Liver (tissue), 9 donors: ENCODE results near the gene SEL1L2. TPM values are rescaled to one million over a fixed set of nuclear protein-coding genes. Genes with fewer than 3 reads are reported as not detected.

Experiments used
- DNase-seq: peaks from one replicate; pipeline ENCODE4 v3.0.0-alpha.2; 2017; ENCODE audit warnings: low spot score
- H3K27ac ChIP-seq, 2 donors: one replicate each; pipeline ENCODE4 v1.7.0; 2013; ENCODE audit warnings: inconsistent platforms in 2 of 2, low read length in 2 of 2, control low read depth in 1 of 2, low read depth in 1 of 2, mild to moderate bottlenecking in 1 of 2
- H3K27me3 ChIP-seq, 4 donors: one replicate each; pipeline versions ENCODE4 v1.6.1 to v1.7.0; 2013; ENCODE audit warnings: low read length in 3 of 4, inconsistent platforms in 1 of 4, mild to moderate bottlenecking in 1 of 4, moderate library complexity in 1 of 4; ENCODE audit not compliant: control insufficient read depth in 4 of 4, insufficient read depth in 4 of 4
- H3K36me3 ChIP-seq, 4 donors: one replicate each; pipeline versions ENCODE4 v1.6.1 to v1.7.0; 2013; ENCODE audit warnings: low read length in 3 of 4, mild to moderate bottlenecking in 3 of 4, low read depth in 1 of 4, moderate library complexity in 1 of 4; ENCODE audit not compliant: control insufficient read depth in 4 of 4, insufficient read depth in 3 of 4
- H3K4me1 ChIP-seq, 4 donors: one replicate each; pipeline versions ENCODE4 v1.6.1 to v1.7.0; 2013; ENCODE audit warnings: low read length in 3 of 4, mild to moderate bottlenecking in 3 of 4, moderate library complexity in 1 of 4; ENCODE audit not compliant: control insufficient read depth in 4 of 4, insufficient read depth in 4 of 4
- H3K4me3 ChIP-seq, 3 donors: one replicate each; pipeline versions ENCODE4 v1.6.1 to v1.7.0; 2013; ENCODE audit warnings: low read length in 3 of 3, control low read depth in 1 of 3, low read depth in 1 of 3, mild to moderate bottlenecking in 1 of 3
- H3K9ac ChIP-seq, 2 donors: one replicate each; pipeline ENCODE4 v1.7.0; 2013; ENCODE audit warnings: low read length in 2 of 2, mild to moderate bottlenecking in 2 of 2, moderate library complexity in 2 of 2, control low read depth in 1 of 2, low read depth in 1 of 2
- H3K9me3 ChIP-seq, 4 donors: one replicate each; pipeline versions ENCODE4 v1.6.1 to v1.7.0; 2013; ENCODE audit warnings: low read length in 3 of 4; ENCODE audit not compliant: control insufficient read depth in 4 of 4
- ATF3 ChIP-seq: IDR thresholded peaks from 2 replicates; pipeline ENCODE4 v1.6.1; 2016; ENCODE audit warnings: antibody characterized with exemption
- CTCF ChIP-seq: fragments of 150-350 bp; IDR thresholded peaks from 2 replicates; pipeline ENCODE4 v1.5.1; 2017; ENCODE audit warnings: improper control_type of control experiment, low read depth, low read length; ENCODE audit not compliant: missing input control
- EGR1 ChIP-seq, 2 donors: IDR thresholded peaks; 2 replicates each; pipeline ENCODE4 v1.6.1; 2016 to 2018; ENCODE audit warnings: antibody characterized with exemption in 2 of 2, low read depth in 2 of 2
- FOXA1 ChIP-seq: IDR thresholded peaks from 2 replicates; pipeline ENCODE4 v1.6.1; 2016; ENCODE audit warnings: antibody characterized with exemption
- FOXA2 ChIP-seq: IDR thresholded peaks from 2 replicates; pipeline ENCODE4 v1.6.1; 2016; ENCODE audit warnings: antibody characterized with exemption
- GABPA ChIP-seq, 2 donors: IDR thresholded peaks in 1 of 2; conservative IDR thresholded peaks in 1 of 2; 2 replicates each; pipeline ENCODE4 v1.6.1; 2016; ENCODE audit warnings: antibody characterized with exemption in 2 of 2, mild to moderate bottlenecking in 1 of 2, moderate library complexity in 1 of 2
- HNF4A ChIP-seq, 2 donors: conservative IDR thresholded peaks; 2 replicates each; pipeline ENCODE4 v1.6.1; 2016; ENCODE audit warnings: antibody characterized with exemption in 2 of 2, mild to moderate bottlenecking in 2 of 2
- HNF4G ChIP-seq: IDR thresholded peaks from 2 replicates; pipeline ENCODE4 v1.6.1; 2016; ENCODE audit warnings: antibody characterized with exemption
- JUND ChIP-seq, 2 donors: IDR thresholded peaks; 2 replicates each; pipeline ENCODE4 v1.6.1; 2016; ENCODE audit warnings: antibody characterized with exemption in 2 of 2
- MAX ChIP-seq: IDR thresholded peaks from 2 replicates; pipeline ENCODE4 v1.6.1; 2016; ENCODE audit warnings: antibody characterized with exemption
- NR2F2 ChIP-seq: IDR thresholded peaks from 2 replicates; pipeline ENCODE4 v1.6.1; 2016; ENCODE audit warnings: antibody characterized with exemption
- RAD21 ChIP-seq, 2 donors: IDR thresholded peaks; 2 replicates each; pipeline ENCODE4 v1.6.1; 2016; ENCODE audit warnings: antibody characterized with exemption in 2 of 2, mild to moderate bottlenecking in 2 of 2
- REST ChIP-seq: IDR thresholded peaks from 2 replicates; pipeline ENCODE4 v1.6.1; 2016; ENCODE audit warnings: antibody characterized with exemption, mild to moderate bottlenecking
- RXRA ChIP-seq, 2 donors: IDR thresholded peaks; 2 replicates each; pipeline ENCODE4 v1.6.1; 2017 to 2018; ENCODE audit warnings: antibody characterized with exemption in 2 of 2, mild to moderate bottlenecking in 1 of 2
- SP1 ChIP-seq: IDR thresholded peaks from 2 replicates; pipeline ENCODE4 v1.6.1; 2018; ENCODE audit warnings: antibody characterized with exemption, mild to moderate bottlenecking
- TAF1 ChIP-seq: conservative IDR thresholded peaks from 2 replicates; pipeline ENCODE4 v1.6.1; 2016; ENCODE audit warnings: antibody characterized with exemption, mild to moderate bottlenecking
- ZBTB33 ChIP-seq: IDR thresholded peaks from 2 replicates; pipeline ENCODE4 v1.6.1; 2016; ENCODE audit warnings: antibody characterized with exemption
- WGBS: extraction: QIAGEN DNeasy Blood & Tissue Kit; methylation state at CpG from one replicate; pipeline ENCODE4 v1.1.7; 2013; 5-methylcytosine and 5-hydroxymethylcytosine counted together
- polyA plus RNA-seq, 2 donors: library from polyadenylated mRNA; stranded (reverse) in 1 of 2; unstranded in 1 of 2; fragments of 200-250 nt in 1 of 2; fragments of >200 nt in 1 of 2; fragmentation: Nextera tagmentation in 1 of 2; extraction: Ambion mirVana in 1 of 2; gene quantifications; one replicate each; pipeline versions ENCODE4 v1.2.1 to v1.2.3, GENCODE V29; 2013 to 2015
- total RNA-seq, 2 donors: library from RNA; depleted of rRNA; stranded (reverse); fragments of >200 nt; gene quantifications; one replicate each; pipeline ENCODE4 v1.2.3, GENCODE V29; 2014
- donor health status: healthy.
- donor health status: healthy.
- donor health status: healthy.
- donor health status: healthy.
- donor health status: healthy.

Gene SEL1L2
- total and polyA plus RNA-seq, 4 donors: not detected

- no peak for TF ChIP-seq REST
- TF ChIP-seq ZBTB33: no peak
- no peak for TF ChIP-seq EGR1 (IDR thresholded peaks at IDR 0.05; ENCODE audit: low read depth in 2 of 2)
- TF ChIP-seq TAF1: no peak
- TF ChIP-seq HNF4A (conservative IDR thresholded peaks at IDR 0.05): no peak
- no peak for TF ChIP-seq RAD21 (IDR thresholded peaks at IDR 0.05)
- TF ChIP-seq GABPA (IDR thresholded peaks at IDR 0.05 in 1 of 2, conservative IDR thresholded peaks at IDR 0.05 in 1 of 2): no peak
- TF ChIP-seq NR2F2: no peak
- TF ChIP-seq CTCF: no peak
- no peak for TF ChIP-seq JUND (IDR thresholded peaks at IDR 0.05)
- TF ChIP-seq HNF4G: no peak
- H3K4me1 ChIP-seq: no peaks in the 10 kb centered on the region
- no peaks in the 10 kb centered on the region for H3K9me3 ChIP-seq
- H3K9ac ChIP-seq: no peak overlapping the region
- no peaks in the 10 kb centered on the region for H3K27me3 ChIP-seq
- H3K36me3 ChIP-seq: no peaks in the 10 kb centered on the region
- no peak for DNase-seq
- H3K4me3 ChIP-seq: no peak overlapping the region
- no peak overlapping the region for H3K27ac ChIP-seq
- WGBS: 42% methylated on average over 4 of the region's 4 CpGs
These were observed 112.6 kb downstream of the SEL1L2 start for GRCh38 chr20:13877793-13878192.

GRCh38 chr20:13875265-13875811 is 115.1 kb downstream of the SEL1L2 start:
- Histone ChIP-seq H3K36me3 (no peaks in the 10 kb centered on the region), H3K27me3 (no peaks in the 10 kb centered on the region), H3K9me3 (no peaks in the 10 kb centered on the region), H3K9ac (no peak overlapping the region), H3K27ac (no peak overlapping the region), H3K4me1 (no peaks in the 10 kb centered on the region), H3K4me3 (no peak overlapping the region)
- WGBS: 86% methylated on average over 3 of the region's 3 CpGs
- TF ChIP-seq ATF3 (no peak), FOXA1 (no peak), JUND (IDR thresholded peaks at IDR 0.05) (no peak), RXRA (IDR thresholded peaks at IDR 0.05) (no peak), FOXA2 (no peak), MAX (no peak), GABPA (IDR thresholded peaks at IDR 0.05 in 1 of 2, conservative IDR thresholded peaks at IDR 0.05 in 1 of 2) (no peak), HNF4G (no peak), SP1 (no peak), EGR1 (IDR thresholded peaks at IDR 0.05; ENCODE audit: low read depth in 2 of 2) (no peak), TAF1 (no peak)
- no peak for DNase-seq
